NCI-H1436 treated with DMSO at 0.1 percent for 48 hours (cell line): Measurements from ENCODE around the gene MIEN1.
"Not testable (repeated sequence)": the region's sequence is repeated elsewhere in the genome, so short reads cannot be mapped to it uniquely, and the experiment has no call there.

Source experiments
- DNase-seq: peaks from one replicate; lab custom pipeline; 2025; lab: John Stamatoyannopoulos, UW

Gene MIEN1

DNA sequence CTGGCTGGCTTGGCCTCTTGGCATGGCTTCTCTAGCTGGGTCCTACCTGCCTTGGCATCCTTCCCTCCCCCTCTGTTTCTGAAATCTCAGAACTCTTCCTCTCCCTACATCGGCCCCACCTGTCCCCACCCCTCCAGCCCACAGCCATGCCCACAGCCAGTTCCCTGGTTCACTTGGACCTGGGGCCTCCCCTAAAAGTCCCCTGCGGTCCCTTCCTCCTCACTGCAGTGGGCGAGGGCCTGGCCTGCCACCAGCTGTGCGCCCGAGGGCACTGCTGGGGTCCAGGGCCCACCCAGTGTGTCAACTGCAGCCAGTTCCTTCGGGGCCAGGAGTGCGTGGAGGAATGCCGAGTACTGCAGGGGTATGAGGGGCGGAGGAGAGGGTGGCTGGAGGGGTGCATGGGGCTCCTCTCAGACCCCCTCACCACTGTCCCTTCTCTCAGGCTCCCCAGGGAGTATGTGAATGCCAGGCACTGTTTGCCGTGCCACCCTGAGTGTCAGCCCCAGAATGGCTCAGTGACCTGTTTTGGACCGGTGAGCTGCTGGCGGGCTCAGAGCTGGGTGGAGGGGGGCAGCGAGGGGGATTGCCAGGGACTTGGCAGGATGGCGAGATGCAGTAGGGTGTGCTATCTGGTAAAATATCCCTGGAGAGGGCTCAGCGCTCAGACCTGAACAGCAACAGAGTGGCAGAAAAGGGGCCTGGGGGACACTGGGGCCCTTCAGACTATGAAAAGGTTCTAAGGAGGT is 14.1 kb downstream of the MIEN1 start:
- DNase-seq = no peak

DNA sequence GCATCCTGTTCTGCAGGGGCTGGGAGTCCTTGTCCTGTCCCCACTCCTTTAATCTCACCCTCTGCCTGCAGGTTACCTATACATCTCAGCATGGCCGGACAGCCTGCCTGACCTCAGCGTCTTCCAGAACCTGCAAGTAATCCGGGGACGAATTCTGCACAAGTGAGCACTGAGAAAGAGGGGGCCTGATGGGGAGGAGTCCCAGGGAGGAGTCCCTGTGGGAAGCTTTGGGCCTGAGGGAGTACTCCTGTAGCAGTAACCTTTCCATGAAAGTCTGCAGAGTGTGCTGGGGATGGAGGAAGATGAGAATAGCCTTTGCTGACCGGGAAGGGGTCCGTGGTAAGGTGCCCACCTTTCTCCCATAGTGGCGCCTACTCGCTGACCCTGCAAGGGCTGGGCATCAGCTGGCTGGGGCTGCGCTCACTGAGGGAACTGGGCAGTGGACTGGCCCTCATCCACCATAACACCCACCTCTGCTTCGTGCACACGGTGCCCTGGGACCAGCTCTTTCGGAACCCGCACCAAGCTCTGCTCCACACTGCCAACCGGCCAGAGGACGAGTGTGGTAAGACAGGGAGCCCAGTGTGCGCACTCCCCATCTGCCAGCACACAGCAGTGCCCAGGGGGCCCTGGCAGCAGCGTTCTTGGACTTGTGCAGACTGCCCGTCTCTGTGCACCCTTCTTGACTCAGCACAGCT is 14.8 kb downstream of the MIEN1 start:
- no peak for DNase-seq

DNA sequence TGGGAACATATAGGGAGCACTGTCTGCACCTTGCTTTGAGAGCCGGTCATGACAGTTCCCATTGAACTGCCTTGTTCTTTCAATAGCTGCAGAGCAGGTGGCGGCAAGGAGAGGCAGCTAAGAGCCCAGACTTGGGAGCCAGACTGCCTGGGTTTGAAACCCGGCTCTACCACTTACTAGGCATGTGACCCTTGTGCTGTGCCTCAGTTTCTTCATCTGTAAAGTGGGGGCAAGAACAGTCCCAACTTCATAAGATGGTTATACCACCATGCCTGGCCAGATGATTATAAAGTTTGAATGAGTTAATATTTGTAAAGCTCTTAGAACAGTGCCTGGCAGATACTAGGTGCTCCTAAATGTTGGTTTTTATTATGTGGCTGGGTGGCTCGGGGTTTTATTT is 16.1 kb downstream of the MIEN1 start:
- no peak for DNase-seq

DNA sequence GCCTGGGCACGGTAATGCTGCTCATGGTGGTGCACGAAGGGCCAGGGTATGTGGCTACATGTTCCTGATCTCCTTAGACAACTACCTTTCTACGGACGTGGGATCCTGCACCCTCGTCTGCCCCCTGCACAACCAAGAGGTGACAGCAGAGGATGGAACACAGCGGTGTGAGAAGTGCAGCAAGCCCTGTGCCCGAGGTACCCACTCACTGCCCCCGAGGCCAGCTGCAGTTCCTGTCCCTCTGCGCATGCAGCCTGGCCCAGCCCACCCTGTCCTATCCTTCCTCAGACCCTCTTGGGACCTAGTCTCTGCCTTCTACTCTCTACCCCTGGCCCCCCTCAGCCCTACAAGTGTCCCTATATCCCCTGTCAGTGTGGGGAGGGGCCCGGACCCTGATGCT is 18.5 kb downstream of the MIEN1 start:
- no peak for DNase-seq

DNA sequence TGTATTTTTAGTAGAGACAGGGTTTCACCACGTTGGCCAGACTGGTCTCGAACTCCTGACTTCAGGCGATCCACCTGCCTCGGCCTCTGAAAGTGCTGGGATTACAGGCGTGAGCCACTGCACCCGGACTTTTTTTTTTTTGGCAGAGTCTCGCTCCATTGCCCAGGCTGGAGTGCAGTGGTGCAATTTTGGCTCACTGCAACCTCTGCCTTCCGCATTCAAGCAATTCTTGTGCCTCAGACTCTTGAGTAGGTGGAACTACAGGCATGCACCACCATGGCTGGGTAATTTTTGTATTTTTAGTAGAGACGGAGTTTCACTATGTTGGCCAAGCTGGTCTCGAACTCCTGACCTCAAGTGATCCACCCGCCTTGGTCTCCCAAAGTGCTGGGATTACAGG is 19.3 kb downstream of the MIEN1 start:
- DNase-seq = not testable (repeated sequence)

DNA sequence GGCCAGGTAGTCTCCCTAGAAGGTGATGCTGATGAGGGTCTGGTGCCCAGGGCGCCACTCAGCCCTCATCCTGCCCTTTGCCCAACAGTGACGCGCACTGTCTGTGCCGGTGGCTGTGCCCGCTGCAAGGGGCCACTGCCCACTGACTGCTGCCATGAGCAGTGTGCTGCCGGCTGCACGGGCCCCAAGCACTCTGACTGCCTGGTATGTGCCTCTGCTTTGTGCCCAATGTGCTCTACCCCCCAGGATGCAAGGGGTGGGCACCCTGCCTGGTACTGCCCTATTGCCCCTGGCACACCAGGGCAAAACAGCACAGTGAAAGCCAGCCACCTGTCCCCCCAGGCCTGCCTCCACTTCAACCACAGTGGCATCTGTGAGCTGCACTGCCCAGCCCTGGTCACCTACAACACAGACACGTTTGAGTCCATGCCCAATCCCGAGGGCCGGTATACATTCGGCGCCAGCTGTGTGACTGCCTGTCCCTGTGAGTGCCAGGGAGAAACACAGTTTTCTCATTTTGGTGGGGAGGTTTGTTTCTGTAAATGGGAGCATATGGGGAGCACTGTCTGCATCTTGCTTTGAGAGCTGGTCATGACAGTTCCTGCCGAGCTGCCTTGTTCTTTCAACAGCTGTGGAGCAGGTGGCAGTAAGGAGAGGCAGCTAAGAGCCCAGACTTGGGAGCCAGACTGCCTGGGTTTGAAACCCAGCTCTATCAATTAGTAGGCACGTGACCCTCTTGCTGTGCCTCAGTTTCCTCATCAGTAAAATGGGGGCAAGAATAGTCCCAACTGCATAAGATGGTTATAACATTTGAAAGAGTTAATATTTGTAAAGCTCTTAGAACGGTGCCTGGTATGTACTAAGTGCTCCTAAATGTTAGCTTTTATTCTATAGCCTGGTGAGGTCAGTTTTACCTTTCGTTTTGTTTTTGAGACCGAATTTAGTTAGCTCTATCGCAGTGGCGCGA is 20.1 kb downstream of the MIEN1 start:
- DNase-seq = no peak

DNA sequence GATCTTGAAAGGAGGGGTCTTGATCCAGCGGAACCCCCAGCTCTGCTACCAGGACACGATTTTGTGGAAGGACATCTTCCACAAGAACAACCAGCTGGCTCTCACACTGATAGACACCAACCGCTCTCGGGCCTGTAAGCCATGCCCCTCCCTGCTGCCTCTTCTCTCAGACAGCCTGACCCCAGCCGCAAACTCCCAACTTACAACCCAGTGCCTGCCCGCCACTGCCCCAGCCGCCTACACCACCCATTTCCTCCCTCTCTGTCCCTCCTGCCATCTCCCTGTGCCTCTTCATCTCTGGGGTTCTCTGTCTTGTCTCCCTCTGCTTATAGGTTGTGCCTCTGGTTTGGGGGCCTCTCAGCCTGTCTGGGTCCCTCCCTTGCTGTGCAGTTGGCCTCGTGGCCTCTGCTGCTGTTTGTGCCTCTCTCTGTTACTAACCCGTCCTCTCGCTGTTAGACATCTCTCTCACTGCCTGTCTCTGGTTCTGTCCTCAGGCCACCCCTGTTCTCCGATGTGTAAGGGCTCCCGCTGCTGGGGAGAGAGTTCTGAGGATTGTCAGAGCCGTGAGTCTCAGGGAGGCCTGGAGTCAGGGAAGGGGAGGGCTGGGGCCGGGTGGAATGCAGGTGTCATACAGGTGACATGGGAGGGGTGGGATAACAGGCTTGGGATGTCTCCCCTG is 20.9 kb downstream of the MIEN1 start:
- no peak for DNase-seq

DNA sequence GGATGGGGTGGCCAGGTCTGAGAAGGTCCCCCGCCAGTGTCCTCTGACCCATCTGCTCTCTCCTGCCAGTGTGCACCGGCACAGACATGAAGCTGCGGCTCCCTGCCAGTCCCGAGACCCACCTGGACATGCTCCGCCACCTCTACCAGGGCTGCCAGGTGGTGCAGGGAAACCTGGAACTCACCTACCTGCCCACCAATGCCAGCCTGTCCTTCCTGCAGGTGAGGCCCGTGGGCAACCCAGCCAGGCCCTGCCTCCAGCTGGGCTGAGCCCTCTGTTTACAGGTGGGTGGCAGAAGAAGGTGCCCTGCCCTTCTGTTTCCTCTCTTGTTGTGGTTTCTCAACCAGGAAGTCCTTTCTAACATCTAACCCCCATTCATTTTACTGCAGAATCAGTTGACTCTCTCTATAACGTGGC is 23.4 kb downstream of the MIEN1 start:
- DNase-seq = no peak

DNA sequence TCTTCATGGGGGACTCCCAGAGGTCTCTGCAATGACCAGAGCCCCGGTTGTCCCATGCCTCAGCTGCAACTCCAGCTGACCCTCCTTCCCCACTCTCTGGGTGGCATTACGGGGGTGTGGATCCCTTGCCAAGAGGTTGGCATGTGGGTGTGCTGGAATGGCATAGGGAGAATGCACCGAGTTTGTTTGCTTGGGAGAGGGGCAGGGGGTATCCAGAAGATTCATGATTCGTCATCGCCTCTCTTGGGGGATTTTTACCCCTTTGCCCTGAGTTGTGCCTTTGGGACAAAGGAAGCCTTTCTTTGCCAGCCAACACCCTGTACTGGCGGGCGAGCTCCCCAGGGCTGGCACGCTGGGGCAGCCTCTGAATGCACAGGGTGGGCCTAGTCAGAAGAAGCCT is 23.9 kb downstream of the MIEN1 start:
- DNase-seq = no peak

DNA sequence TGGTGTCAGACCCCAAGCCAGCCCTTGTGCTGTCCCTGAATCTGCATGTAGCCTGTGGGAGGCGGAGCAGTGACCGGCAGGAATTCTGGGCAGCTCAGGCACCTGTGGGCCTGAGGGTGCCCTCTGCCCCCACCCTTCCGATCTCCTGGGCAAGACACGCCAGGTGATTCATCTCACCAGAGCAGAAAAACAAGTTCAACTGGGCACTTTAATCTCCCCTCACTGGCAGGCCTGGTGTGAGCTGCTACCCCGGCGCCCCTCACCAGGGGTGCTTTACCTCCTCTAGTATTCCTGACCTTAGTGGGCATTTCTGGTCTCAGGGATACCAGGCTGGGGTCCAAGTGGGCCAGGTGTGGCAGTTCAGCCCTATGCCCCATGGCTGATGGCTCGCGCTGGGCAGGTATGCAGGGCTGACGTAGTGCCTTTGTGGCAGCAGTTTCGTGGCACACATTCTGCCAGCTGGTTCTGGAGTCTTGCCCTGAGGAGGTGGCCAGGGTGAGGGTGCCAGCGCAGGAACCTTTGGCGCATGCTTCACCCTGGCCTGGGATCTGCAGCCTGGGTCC is 24.5 kb downstream of the MIEN1 start:
- DNase-seq = no peak

DNA sequence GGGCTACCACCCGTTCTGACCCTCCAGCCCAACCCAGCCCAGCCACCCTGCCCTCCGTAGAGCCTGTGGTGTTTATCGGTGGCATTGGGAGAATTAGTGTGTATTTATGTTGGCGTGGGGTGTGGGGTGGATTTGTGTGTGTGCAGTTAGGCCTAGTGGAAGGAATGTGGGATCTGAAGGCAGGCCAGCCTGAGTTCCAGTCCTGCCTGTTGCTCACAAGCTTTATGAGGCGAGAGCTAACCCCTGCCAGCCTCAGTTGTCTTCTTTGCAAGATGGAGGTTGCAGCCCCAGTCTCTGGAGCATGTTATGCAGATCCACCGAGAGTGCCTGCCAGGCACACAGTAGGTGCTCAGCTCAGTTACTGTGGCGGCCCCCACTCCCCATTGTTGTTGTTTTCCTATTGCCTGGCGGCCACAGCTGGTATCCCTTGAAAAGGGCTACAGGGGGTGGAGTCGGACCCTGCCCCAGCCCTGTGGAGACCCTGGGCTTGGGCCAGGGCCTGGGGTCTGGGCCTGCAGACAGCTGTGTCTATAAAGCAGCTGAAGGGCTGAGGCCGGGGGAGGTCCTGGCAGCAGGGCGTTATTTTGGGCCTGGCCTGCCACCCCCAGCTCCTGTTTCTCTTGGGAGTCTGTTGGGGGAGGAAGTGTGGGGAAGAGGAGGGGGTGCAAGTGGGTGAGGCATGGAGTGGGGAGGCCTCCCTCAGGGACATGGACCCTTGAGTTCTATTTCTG is 25.3 kb downstream of the MIEN1 start:
- DNase-seq = no peak

DNA sequence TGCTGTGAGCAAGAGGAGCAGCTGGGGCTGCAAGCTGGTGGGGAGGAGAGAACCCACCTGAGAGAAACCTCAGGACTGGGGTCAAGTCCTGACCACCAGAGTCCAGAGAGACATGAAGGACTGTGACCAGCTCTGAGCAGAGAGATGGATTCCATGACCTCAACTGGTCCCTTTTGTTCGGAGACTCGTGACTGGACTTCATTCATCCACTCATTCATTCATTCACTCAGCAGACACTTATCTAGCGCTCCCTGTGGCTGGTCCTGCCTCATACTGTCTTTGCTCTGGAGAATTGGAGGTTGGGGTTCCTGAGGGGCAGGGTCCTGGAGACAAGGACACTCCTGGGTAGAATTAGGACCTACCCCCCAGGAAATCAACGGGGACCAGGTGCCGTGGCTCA is 26.4 kb downstream of the MIEN1 start:
- no peak for DNase-seq

DNA sequence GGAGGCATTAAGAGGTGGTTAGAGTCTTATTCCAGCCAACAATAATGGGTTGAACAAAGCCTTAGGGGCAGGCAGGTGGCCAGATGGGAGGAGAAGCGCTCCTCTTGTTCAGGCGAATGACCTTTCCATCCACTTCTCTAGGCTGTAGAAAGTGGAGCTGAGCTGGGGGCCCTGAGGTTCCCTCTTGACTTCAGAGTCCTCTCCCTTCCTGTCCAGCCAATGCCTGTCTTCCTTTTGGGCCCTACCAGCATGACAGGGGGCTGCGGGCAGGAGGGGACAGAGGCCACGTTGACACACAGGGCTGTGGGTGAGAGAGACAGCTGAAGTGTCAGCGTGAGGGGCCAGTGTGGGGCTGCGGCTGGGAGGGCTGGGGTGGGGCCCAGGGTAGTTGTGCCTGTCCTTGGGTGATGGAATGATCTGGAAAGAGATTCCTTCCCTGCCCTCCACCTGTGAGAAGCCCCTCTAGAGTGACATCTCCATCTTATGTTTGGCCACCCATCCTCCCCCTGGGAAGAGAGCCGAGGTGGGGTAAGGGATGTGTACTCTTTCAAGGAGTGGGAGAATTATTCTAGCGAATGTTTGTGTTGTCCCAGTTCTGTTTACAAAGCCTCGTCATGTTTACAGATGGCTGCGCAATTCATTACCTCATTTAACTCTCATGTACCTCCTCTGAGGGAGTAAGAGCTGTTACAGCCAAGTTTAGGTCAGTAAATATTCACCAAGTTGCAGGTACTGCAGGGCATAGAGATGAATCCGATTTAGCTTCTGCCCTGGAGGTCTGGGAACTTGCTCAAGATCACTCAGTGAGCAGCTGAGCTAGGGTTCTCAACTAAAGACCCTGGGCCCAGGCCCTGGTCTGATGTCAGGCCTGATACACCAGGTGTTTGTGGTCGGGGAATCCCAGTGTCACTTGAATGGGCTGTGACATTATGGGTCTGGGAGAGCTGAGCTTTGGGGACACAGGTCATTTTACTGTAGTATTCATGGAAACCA is 27.1 kb downstream of the MIEN1 start:
- no peak for DNase-seq

DNA sequence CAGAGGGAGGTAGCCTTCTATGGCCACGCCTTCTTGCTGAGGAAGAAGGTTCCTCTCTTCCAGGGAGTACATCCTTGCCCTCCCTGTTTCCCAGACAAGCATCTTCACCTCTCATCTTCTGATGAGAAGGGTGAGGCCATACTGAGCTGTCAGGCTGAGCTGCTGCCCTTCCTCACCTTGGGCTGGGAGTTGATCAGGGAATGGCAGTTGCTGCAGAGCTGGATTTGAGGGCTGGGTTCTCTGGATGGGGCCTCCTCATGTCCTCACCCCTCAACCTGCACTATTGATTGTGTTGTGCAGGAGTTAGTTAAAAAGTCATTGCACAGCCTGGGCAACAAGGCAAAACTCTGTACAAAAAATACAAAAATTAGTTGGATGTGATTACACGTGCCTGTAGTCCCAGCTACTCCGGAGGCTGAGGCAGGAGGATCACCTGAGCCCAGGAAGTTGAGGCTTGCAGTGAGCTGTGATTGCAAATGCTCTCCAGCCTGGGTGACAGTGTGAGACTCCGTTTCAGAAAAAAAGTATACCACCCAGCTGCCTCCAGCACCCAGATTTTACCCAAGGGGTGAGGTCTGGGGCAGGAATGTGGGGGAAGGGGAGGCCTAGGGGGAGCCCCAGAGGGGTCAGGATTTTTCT is 28.4 kb downstream of the MIEN1 start:
- no peak for DNase-seq

DNA sequence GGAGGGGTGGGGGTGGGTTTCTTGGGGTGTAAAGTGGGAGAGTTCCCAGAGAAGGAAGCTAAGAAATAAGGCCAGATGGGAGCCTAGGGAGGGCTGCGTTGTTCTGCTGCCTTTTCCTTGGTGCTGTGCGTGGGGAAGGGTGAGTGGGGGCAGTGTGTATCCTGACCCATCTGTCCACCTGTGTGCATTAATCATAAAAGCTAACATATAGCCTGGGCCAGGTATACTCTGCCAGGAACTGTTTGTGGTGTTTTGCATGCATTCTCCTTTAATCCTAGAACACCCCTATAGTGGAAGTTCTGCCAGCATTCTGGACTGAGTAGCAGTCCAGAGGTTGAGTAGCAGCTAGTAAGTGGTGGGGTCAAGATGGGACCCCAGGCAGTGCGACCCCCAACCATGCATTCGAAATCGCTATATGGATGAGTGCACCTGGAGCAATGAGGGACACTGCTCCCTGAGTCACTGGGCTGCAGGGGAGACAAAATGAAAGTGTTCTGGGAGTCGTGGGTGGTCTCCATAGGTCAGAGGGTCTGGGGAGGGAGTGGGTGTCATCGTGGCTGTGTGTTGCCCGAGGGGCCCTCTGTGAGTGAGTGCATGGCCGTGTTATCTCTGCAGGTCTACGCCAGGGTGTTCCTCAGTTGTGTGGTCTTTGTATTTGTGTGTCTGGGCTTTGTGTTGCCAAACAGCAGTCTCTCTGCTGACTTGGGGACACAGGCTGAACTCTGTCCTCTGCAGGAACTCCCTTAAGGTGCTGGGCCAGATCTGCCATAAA is 29.1 kb downstream of the MIEN1 start:
- no peak for DNase-seq

DNA sequence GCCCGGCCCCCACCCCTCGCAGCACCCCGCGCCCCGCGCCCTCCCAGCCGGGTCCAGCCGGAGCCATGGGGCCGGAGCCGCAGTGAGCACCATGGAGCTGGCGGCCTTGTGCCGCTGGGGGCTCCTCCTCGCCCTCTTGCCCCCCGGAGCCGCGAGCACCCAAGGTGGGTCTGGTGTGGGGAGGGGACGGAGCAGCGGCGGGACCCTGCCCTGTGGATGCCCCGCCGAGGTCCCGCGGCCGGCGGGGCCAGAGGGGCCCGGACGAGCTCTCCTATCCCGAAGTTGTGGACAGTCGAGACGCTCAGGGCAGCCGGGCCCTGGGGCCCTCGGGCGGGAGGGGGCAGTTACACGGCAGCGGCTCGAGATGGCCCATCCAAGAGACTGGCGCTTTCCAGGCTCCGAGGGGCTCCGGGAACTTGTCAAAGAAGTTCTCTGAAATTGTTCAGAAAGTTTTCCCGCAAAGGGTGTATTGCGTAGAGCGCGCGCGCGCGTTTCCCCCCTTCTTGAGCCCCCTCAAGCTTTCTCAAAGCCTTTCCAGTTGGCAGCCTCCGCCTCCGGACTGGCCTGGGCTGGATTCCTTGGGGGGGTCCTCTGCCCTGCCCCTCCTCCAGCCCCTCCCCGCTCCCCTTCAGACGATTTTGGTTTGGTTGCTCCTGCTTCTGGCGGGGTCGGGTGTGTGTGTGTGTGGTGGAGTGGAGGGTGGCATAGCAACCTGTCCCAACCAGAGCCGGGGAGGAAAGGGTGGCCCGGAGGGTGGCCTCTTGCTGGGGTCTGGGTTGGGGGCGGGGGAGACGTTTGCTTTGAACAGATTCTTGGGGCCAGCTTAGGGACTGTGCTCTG is 30.0 kb downstream of the MIEN1 start:
- DNase-seq = no peak

DNA sequence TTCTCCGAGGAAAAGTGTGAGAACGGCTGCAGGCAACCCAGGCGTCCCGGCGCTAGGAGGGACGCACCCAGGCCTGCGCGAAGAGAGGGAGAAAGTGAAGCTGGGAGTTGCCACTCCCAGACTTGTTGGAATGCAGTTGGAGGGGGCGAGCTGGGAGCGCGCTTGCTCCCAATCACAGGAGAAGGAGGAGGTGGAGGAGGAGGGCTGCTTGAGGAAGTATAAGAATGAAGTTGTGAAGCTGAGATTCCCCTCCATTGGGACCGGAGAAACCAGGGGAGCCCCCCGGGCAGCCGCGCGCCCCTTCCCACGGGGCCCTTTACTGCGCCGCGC is 30.5 kb downstream of the MIEN1 start, which contains the start of gene ERBB2:
Gene ERBB2 (plus strand): TSS at position 247 of the 330 bp plus-strand sequence. CDS start 175 bp downstream, outside the sequence.
- DNase-seq = no peak
